Activated naive CD8-positive, alpha-beta T cell treated with anti-CD3 and anti-CD28 coated beads, Interleukin-2, amount 50 U/mL, for 24 hours (primary cell): ENCODE results near the gene NFKBIB.
A peak's percentile ranks its signal among the peaks of the same experiment; 100 is the strongest.

ENCODE experiments used
- ATAC-seq: fragments of 150-1000 bp; cut with Tn5 transposase; one replicate; pipeline ENCODE4 v1.10.0; 2021
- DNase-seq: peaks from one replicate; pipeline ENCODE4 v3.0.0; 2021
- H3K27ac Mint-ChIP-seq: one replicate; pipeline ENCODE4 v1.8.0; 2021; ENCODE audit warnings: mild to moderate bottlenecking, mixed read lengths
- H3K27me3 Mint-ChIP-seq: one replicate; pipeline ENCODE4 v1.8.0; 2021; ENCODE audit warnings: mixed read lengths
- H3K36me3 Mint-ChIP-seq: one replicate; pipeline ENCODE4 v1.8.0; 2021; ENCODE audit warnings: low read depth, mixed read lengths
- H3K4me1 Mint-ChIP-seq: one replicate; pipeline ENCODE4 v1.8.0; 2021; ENCODE audit warnings: mixed read lengths
- H3K4me3 Mint-ChIP-seq: one replicate; pipeline ENCODE4 v1.8.0; 2021; ENCODE audit warnings: mild to moderate bottlenecking, moderate library complexity, mixed read lengths
- H3K9me3 Mint-ChIP-seq: one replicate; pipeline ENCODE4 v1.8.0; 2021; ENCODE audit warnings: mixed read lengths

The NFKBIB gene

GRCh38 chr19:38907227-38907626 lies 7.5 kb downstream of the NFKBIB start:
- Mint-ChIP-seq H3K27ac (no peak overlapping the region), H3K27me3 (no peaks in the 10 kb centered on the region), H3K36me3 (peaks cover 27% of the 10 kb centered on the region), H3K9me3 (no peaks in the 10 kb centered on the region), H3K4me3 (no peak overlapping the region), H3K4me1 (peaks cover 15% of the 10 kb centered on the region)
- ATAC-seq (no peak), DNase-seq (no peak)

- DNase-seq: no peak
- Mint-ChIP-seq H3K9me3 (no peaks in the 10 kb centered on the region), H3K4me1 (peaks cover 17% of the 10 kb centered on the region), H3K4me3 (no peak overlapping the region), H3K27me3 (no peaks in the 10 kb centered on the region), H3K36me3 (peaks cover 26% of the 10 kb centered on the region), H3K27ac (no peak overlapping the region)
- no peak for ATAC-seq
These were observed 7.9 kb downstream of the NFKBIB start for GRCh38 chr19:38907670-38908069.

- Mint-ChIP-seq H3K4me3 (no peak overlapping the region), H3K27me3 (no peaks in the 10 kb centered on the region), H3K4me1 (peaks cover 21% of the 10 kb centered on the region), H3K36me3 (peaks cover 23% of the 10 kb centered on the region), H3K27ac (no peak overlapping the region), H3K9me3 (no peaks in the 10 kb centered on the region)
- ATAC-seq (no peak), DNase-seq (no peak)
These were observed 9.1 kb downstream of the NFKBIB start for GRCh38 chr19:38908911-38909310.

- peaks cover 12% of the 10 kb centered on the region for H3K36me3 Mint-ChIP-seq
- no peak overlapping the region for H3K4me3 Mint-ChIP-seq
- H3K27ac Mint-ChIP-seq: no peak overlapping the region
- no peak for ATAC-seq
- no peaks in the 10 kb centered on the region for H3K9me3 Mint-ChIP-seq
- DNase-seq: no peak
- H3K4me1 Mint-ChIP-seq: peaks cover 14% of the 10 kb centered on the region
- H3K27me3 Mint-ChIP-seq: no peaks in the 10 kb centered on the region
These were observed 10.7 kb downstream of the NFKBIB start for GRCh38 chr19:38910488-38910887.

- no peaks in the 10 kb centered on the region for H3K9me3 Mint-ChIP-seq
- no peaks in the 10 kb centered on the region for H3K27me3 Mint-ChIP-seq
- H3K4me3 Mint-ChIP-seq: no peak overlapping the region
- H3K36me3 Mint-ChIP-seq: peaks cover 9% of the 10 kb centered on the region
- no peak overlapping the region for H3K27ac Mint-ChIP-seq
- ATAC-seq (no peak), DNase-seq (no peak)
- peaks cover 14% of the 10 kb centered on the region for H3K4me1 Mint-ChIP-seq
These were observed 11.7 kb downstream of the NFKBIB start for GRCh38 chr19:38911388-38912001.

- Mint-ChIP-seq H3K4me1 (peaks cover 12% of the 10 kb centered on the region), H3K27me3 (no peaks in the 10 kb centered on the region), H3K27ac (peak overlapping the region; percentile 33), H3K36me3 (peaks cover 2% of the 10 kb centered on the region), H3K9me3 (no peaks in the 10 kb centered on the region), H3K4me3 (no peak overlapping the region)
- DNase-seq (no peak), ATAC-seq (peak; percentile 47)
These were observed 13.1 kb downstream of the NFKBIB start for GRCh38 chr19:38912600-38913514.

GRCh38 chr19:38913958-38914357 lies 14.2 kb downstream of the NFKBIB start:
- Mint-ChIP-seq H3K4me3 (no peak overlapping the region), H3K4me1 (peaks cover 11% of the 10 kb centered on the region), H3K27me3 (no peaks in the 10 kb centered on the region), H3K36me3 (no peaks in the 10 kb centered on the region), H3K9me3 (no peaks in the 10 kb centered on the region), H3K27ac (no peak overlapping the region)
- no peak for ATAC-seq
- DNase-seq: no peak

- Mint-ChIP-seq H3K27me3 (no peaks in the 10 kb centered on the region), H3K4me3 (no peak overlapping the region), H3K9me3 (no peaks in the 10 kb centered on the region), H3K4me1 (peaks cover 11% of the 10 kb centered on the region), H3K36me3 (no peaks in the 10 kb centered on the region), H3K27ac (no peak overlapping the region)
- DNase-seq (no peak), ATAC-seq (no peak)
These were observed 15.9 kb downstream of the NFKBIB start for GRCh38 chr19:38915329-38916321.

- no peak overlapping the region for H3K4me3 Mint-ChIP-seq
- ATAC-seq (no peak), DNase-seq (no peak)
- peaks cover 9% of the 10 kb centered on the region for H3K4me1 Mint-ChIP-seq
- H3K36me3 Mint-ChIP-seq: peaks cover 11% of the 10 kb centered on the region
- no peaks in the 10 kb centered on the region for H3K9me3 Mint-ChIP-seq
- H3K27me3 Mint-ChIP-seq: no peaks in the 10 kb centered on the region
- no peak overlapping the region for H3K27ac Mint-ChIP-seq
These were observed 17.7 kb downstream of the NFKBIB start for GRCh38 chr19:38917516-38917915.

- peaks cover 4% of the 10 kb centered on the region for H3K4me1 Mint-ChIP-seq
- H3K27me3 Mint-ChIP-seq: no peaks in the 10 kb centered on the region
- peaks cover 12% of the 10 kb centered on the region for H3K36me3 Mint-ChIP-seq
- H3K4me3 Mint-ChIP-seq: no peak overlapping the region
- ATAC-seq (no peak), DNase-seq (no peak)
- no peaks in the 10 kb centered on the region for H3K9me3 Mint-ChIP-seq
- no peak overlapping the region for H3K27ac Mint-ChIP-seq
These were observed 18.2 kb downstream of the NFKBIB start for GRCh38 chr19:38917921-38918491.

- H3K36me3 Mint-ChIP-seq: peaks cover 12% of the 10 kb centered on the region
- peaks cover 2% of the 10 kb centered on the region for H3K4me1 Mint-ChIP-seq
- no peaks in the 10 kb centered on the region for H3K27me3 Mint-ChIP-seq
- H3K27ac Mint-ChIP-seq: no peak overlapping the region
- DNase-seq (no peak), ATAC-seq (no peak)
- H3K4me3 Mint-ChIP-seq: no peak overlapping the region
- H3K9me3 Mint-ChIP-seq: no peaks in the 10 kb centered on the region
These were observed 18.8 kb downstream of the NFKBIB start for GRCh38 chr19:38918526-38918925.

- Mint-ChIP-seq H3K27me3 (no peaks in the 10 kb centered on the region), H3K4me1 (no peaks in the 10 kb centered on the region), H3K36me3 (peaks cover 18% of the 10 kb centered on the region), H3K9me3 (no peaks in the 10 kb centered on the region), H3K27ac (no peak overlapping the region), H3K4me3 (no peak overlapping the region)
- no peak for ATAC-seq
- DNase-seq: no peak
These were observed 20.2 kb downstream of the NFKBIB start for GRCh38 chr19:38919837-38920601.

- peak; percentile 8 for ATAC-seq
- H3K36me3 Mint-ChIP-seq: peaks cover 23% of the 10 kb centered on the region
- no peaks in the 10 kb centered on the region for H3K27me3 Mint-ChIP-seq
- H3K9me3 Mint-ChIP-seq: no peaks in the 10 kb centered on the region
- H3K27ac Mint-ChIP-seq: no peak overlapping the region
- no peak overlapping the region for H3K4me3 Mint-ChIP-seq
- no peak for DNase-seq
- H3K4me1 Mint-ChIP-seq: no peaks in the 10 kb centered on the region
These were observed 21.0 kb downstream of the NFKBIB start for GRCh38 chr19:38920602-38921419.
